Fibroblast of pulmonary artery (primary cell): ENCODE data around the gene INO80D.
A peak's percentile ranks its signal among the peaks of the same experiment; 100 is the strongest.

Source experiments
- DNase-seq: peaks from one replicate; pipeline ENCODE4 v3.0.0-alpha.2; 2010; ENCODE audit warnings: low read depth
- H3K4me3 ChIP-seq: replicated peaks from 2 replicates; pipeline ENCODE4 v1.5.1; 2011; ENCODE audit warnings: low read depth, mild to moderate bottlenecking, control low read depth, low read length, moderate library complexity
- TF ChIP-seq, protein P1 (sequence below): IDR thresholded peaks from 2 replicates; pipeline ENCODE4 v1.5.1; 2011; ENCODE audit warnings: mild to moderate bottlenecking, control low read depth, low read length, inconsistent platforms; ENCODE audit errors: missing control alignments

Gene INO80D

DNA sequence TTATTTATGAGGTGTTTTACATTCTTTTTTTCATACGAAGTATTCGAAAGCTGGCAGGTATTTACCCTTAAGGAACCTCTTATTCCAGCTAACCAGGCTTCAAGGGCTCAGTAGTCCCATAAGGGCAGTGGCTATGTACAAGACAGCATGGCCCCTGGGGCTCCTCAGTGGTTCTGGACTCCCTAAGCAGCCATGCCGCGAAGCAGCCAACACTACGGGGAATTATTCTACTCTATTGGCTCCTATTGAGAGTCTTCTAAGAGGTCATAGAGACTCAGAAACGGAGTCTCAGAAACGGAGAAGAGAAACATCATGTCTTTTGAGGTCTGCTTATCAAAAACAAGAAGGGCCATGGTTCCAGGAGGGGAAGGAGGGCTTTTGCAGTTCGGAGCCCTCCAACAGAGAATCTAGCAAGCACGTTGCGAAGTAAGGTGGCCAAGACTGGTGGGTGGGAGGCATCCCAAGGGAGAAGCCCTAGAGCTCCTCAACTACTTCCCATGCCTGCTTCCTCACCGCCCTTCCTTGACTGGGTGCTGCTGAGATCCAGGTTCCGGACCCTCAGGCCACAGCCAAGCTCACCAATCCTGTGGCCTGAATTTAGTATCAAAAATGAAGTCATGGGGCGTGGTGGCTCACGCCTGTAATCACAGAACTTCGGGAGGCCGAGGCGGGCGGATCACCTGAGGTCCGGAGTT lies 109.7 kb downstream of the INO80D start:
- no peak overlapping the region for H3K4me3 ChIP-seq
- no peak for DNase-seq
- TF ChIP-seq, protein P1, sequence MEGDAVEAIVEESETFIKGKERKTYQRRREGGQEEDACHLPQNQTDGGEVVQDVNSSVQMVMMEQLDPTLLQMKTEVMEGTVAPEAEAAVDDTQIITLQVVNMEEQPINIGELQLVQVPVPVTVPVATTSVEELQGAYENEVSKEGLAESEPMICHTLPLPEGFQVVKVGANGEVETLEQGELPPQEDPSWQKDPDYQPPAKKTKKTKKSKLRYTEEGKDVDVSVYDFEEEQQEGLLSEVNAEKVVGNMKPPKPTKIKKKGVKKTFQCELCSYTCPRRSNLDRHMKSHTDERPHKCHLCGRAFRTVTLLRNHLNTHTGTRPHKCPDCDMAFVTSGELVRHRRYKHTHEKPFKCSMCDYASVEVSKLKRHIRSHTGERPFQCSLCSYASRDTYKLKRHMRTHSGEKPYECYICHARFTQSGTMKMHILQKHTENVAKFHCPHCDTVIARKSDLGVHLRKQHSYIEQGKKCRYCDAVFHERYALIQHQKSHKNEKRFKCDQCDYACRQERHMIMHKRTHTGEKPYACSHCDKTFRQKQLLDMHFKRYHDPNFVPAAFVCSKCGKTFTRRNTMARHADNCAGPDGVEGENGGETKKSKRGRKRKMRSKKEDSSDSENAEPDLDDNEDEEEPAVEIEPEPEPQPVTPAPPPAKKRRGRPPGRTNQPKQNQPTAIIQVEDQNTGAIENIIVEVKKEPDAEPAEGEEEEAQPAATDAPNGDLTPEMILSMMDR, result no peak

DNA sequence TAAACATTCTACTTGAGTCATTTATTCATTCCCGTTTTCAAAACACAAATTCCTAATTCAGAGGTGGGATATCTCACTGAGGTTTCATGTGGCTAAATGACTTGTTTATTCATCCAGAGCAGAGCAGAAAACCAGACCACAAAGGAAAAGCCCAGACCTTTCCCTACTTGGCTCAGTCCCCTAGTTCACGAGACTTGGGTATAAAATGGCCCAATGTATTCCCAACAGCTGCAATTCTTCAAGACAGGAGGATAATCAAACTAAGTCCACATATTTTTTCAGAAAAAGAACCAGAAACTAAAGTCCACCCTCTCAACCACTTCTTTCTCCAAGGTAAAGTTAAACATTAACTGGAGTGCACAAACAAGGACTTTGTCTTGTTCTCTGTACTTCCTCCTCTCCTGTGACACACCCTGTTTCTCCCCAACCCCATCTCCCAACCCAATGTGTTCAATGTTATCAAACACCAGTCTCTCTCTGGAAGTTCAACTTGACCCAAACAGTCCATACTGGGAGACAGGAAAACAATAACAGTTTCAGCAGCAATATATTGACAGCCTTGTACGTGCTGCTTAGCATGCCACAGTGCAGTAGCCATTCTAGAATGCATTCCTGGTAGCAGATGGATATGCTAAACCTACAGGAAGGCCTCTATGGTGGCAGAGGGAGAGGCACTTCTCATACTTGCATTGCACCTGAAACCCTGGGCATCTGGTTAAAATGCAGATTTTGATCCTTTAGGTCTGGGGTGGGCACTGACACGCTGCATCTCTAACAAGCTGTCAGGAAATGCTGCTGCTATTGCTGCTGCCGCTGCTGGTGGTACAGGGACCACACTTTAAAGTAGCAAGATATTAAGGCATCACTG lies 110.7 kb downstream of the INO80D start:
- TF ChIP-seq, protein P1, result no peak
- DNase-seq, result peak; percentile 22
- no peak overlapping the region for H3K4me3 ChIP-seq

DNA sequence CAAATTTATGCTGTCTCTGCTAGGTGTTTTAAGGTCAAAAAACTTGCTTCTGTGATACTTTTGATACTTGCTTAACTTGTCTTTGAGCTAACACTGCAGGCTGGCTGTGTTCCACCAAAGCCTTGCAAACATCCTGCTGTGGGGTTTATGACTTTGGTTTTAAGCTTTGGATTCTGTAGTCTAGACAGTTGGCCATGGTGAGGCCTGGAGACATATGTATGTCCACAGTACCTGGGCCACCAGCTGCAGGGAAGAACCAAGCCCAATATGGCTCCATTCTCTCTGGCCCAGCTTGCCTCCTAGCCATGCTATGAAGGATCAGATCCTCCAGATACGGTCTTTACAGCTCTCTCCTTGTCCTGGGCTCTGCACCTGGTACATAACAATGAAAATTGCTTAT lies 113.9 kb downstream of the INO80D start:
- TF ChIP-seq, protein P1, result no peak
- no peak for DNase-seq
- no peak overlapping the region for H3K4me3 ChIP-seq

DNA sequence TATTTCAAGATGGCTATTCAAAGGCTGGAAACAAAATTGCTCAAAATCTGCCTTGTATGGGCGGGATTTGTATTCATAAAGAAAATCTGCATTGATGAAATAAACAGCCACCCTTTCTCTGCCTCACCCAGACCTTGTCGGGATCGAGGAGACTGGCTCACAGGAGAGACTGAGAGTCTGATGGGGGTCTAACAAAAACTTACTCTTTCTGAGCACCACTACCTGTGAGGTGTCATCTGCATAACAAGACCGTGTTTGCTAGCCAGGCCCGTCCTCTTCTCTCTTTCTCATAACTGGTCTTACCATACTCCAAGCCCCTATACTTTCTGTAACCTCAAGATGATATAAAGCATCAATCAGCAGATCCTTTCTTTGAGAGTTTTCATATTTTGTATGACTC lies 115.6 kb downstream of the INO80D start:
- no peak for DNase-seq
- TF ChIP-seq, protein P1, result no peak
- H3K4me3 ChIP-seq, result no peak overlapping the region

DNA sequence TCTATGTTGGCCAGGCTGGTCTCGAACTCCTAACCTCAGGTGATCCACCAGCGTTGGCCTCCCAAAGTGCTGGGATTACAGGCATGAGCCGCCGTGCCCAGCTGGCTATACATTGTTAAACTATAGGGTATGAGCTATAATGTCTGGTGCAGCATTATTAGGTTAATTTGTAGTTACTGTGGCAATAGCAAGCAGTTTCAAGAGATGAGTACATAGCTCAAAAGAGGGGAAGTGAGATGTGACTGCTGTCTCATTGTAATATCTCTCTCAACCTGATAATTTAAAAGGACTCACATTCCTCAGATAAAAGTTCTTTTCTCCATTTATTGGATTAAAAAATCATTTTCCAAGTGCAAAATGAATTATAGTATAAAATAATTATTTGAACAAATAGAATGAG lies 116.4 kb downstream of the INO80D start:
- no peak overlapping the region for H3K4me3 ChIP-seq
- no peak for DNase-seq
- TF ChIP-seq, protein P1, result no peak

DNA sequence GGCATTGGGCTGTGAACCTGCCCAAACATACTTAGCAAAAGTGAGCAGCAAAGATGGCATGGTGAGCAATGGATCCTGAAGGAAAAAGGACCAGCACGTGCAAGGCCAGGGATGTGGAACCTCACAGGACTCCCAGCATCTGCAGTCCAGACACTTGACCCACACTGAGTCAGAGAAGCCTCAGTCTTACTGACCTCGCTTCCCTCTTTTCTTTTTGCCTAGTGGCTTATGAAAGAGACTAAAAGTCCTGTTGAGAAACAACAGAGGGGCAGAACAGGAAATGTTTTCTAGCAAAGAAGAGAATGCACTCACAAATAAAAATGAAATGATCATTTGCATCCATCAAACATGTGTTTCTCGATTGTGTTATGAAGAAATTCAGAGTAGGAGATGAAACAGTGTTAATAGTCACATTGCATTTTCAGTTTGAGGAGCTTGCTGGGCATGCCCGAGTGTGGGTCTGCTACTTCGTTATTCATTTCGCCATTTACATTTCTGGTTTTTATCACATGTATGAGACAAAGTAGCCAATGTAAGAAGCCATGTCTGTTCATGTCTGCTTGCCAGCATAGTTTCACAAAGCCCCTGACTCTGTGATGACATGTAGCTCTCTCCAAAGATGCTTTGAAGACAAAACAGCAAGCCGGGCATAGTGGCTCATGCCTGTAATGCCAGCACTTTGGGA lies 118.4 kb downstream of the INO80D start:
- H3K4me3 ChIP-seq, result no peak overlapping the region
- TF ChIP-seq, protein P1, result no peak

More for the DNA sequence above, 118.4 kb downstream of the INO80D start:
- DNase-seq, result peak; percentile 22
